H1 (cell line): ENCODE data around the gene NAALADL1. TPM values are rescaled to one million over a fixed set of nuclear protein-coding genes. Genes with fewer than 3 reads are reported as not detected.

Experiments used
- CTCF ChIA-PET: fragments of 300-600 bp; sonication (Branson Sonifier 250); formaldehyde crosslinking; loops from one replicate; lab custom pipeline; 2021; ENCODE audit not compliant: partially characterized antibody; lab: Charles Lee
- POLR2A ChIA-PET: fragments of 300-600 bp; sonication (Branson Sonifier 250); formaldehyde crosslinking; loops from one replicate; lab custom pipeline; 2021; ENCODE audit warnings: inconsistent platforms; ENCODE audit not compliant: partially characterized antibody; lab: Charles Lee
- DNase-seq, 2 experiments: peaks; one replicate each; pipeline versions ENCODE4 v3.0.0 to v3.0.0-alpha.2; 2010 to 2022; ENCODE audit warnings: low spot score in 2 of 2, low read depth in 1 of 2, mixed read lengths in 1 of 2
- FAIRE-seq: peaks from 2 replicates; lab custom pipeline; 2011; peaks lifted over from hg19 to GRCh38; lab: Jason Lieb, UNC
- H2AFZ ChIP-seq: 2 replicates; pipeline ENCODE4 v1.8.1; 2012; ENCODE audit warnings: low read length, inconsistent platforms
- H2AK5ac ChIP-seq: 2 replicates; pipeline ENCODE4 v1.6.1; 2013; ENCODE audit warnings: low read depth, low read length
- H2BK120ac ChIP-seq: replicated peaks from 2 replicates; pipeline ENCODE3; 2013; ENCODE audit warnings: low read depth, low read length, inconsistent platforms
- H2BK12ac ChIP-seq: 2 replicates; pipeline ENCODE4 v1.6.1; 2013; ENCODE audit warnings: low read depth, low read length
- H2BK15ac ChIP-seq: 2 replicates; pipeline ENCODE4 v1.6.1; 2013; ENCODE audit warnings: low read length
- H2BK20ac ChIP-seq: 2 replicates; pipeline ENCODE4 v1.6.1; 2013; ENCODE audit warnings: low read length
- H2BK5ac ChIP-seq: 2 replicates; pipeline ENCODE4 v1.6.1; 2013; ENCODE audit warnings: low read depth, low read length
- H3K14ac ChIP-seq: 2 replicates; pipeline ENCODE4 v1.6.1; 2013; ENCODE audit warnings: inconsistent platforms; ENCODE audit not compliant: insufficient read length
- H3K18ac ChIP-seq: 2 replicates; pipeline ENCODE4 v1.6.1; 2013; ENCODE audit warnings: low read length; ENCODE audit errors: extremely low read depth
- H3K23ac ChIP-seq: 2 replicates; pipeline ENCODE4 v1.6.1; 2013; ENCODE audit warnings: inconsistent platforms; ENCODE audit not compliant: insufficient read length
- H3K23me2 ChIP-seq: 2 replicates; pipeline ENCODE4 v1.6.1; 2013; ENCODE audit warnings: low read depth, low read length
- H3K27ac ChIP-seq: 2 replicates; pipeline ENCODE4 v1.6.1; 2011; ENCODE audit warnings: low read depth, low read length, inconsistent platforms
- H3K27me3 ChIP-seq, 4 experiments: replicated peaks in 1 of 4; 1 replicate in 1 of 4; 2 replicates in 3 of 4; pipeline versions ENCODE4 v1.6.1 to v1.8.1; 2011 to 2013; ENCODE audit warnings: low read length in 3 of 4, mild to moderate bottlenecking in 3 of 4, inconsistent platforms in 2 of 4, mixed read lengths in 2 of 4, moderate library complexity in 1 of 4; ENCODE audit not compliant: control insufficient read depth in 3 of 4, insufficient read depth in 3 of 4; ENCODE audit errors: extremely low read depth in 1 of 4
- H3K36me3 ChIP-seq, 4 experiments: 2 replicates each; pipeline versions ENCODE4 v1.6.1 to v1.8.1; 2011 to 2013; ENCODE audit warnings: mild to moderate bottlenecking in 4 of 4, low read length in 3 of 4, moderate library complexity in 2 of 4, control low read depth in 1 of 4, inconsistent platforms in 1 of 4; ENCODE audit not compliant: insufficient read depth in 4 of 4, control insufficient read depth in 2 of 4
- H3K4ac ChIP-seq: replicated peaks from 2 replicates; pipeline ENCODE3; 2013; ENCODE audit warnings: low read length, low read depth, mixed read lengths, inconsistent platforms; ENCODE audit not compliant: insufficient read length
- H3K4me1 ChIP-seq, 4 experiments: replicated peaks in 1 of 4; 1 replicate in 1 of 4; 2 replicates in 3 of 4; pipeline versions ENCODE4 v1.6.1 to v1.8.1; 2011 to 2013; ENCODE audit warnings: low read length in 3 of 4, inconsistent platforms in 2 of 4, mixed read lengths in 1 of 4; ENCODE audit not compliant: insufficient read depth in 4 of 4, control insufficient read depth in 3 of 4
- H3K4me2 ChIP-seq, 2 experiments: 2 replicates each; pipeline versions ENCODE4 v1.6.1 to v1.8.1; 2011 to 2013; ENCODE audit warnings: low read depth in 2 of 2, low read length in 2 of 2, control low read depth in 1 of 2, inconsistent platforms in 1 of 2, mild to moderate bottlenecking in 1 of 2; ENCODE audit not compliant: insufficient read depth in 1 of 2
- H3K4me3 ChIP-seq, 4 experiments: fragments of 200-600, 300-600 bp in 1 of 4; sonication (generic), shearing (Covaris generic), sonication (Bioruptor Twin) in 1 of 4; 2 replicates each; pipeline versions ENCODE4 v1.5.1 to v1.8.1; 2011 to 2016; ENCODE audit warnings: low read length in 4 of 4, low read depth in 3 of 4, control low read depth in 2 of 4, inconsistent platforms in 2 of 4, mild to moderate bottlenecking in 2 of 4, mixed read lengths in 1 of 4, moderate library complexity in 1 of 4; ENCODE audit not compliant: insufficient read depth in 2 of 4; ENCODE audit errors: extremely low read depth in 1 of 4
- H3K56ac ChIP-seq: replicated peaks from 2 replicates; pipeline ENCODE3; 2013; ENCODE audit warnings: low read depth, mild to moderate bottlenecking, mixed read lengths, low read length, inconsistent platforms; ENCODE audit not compliant: insufficient read length
- H3K79me1 ChIP-seq: 2 replicates; pipeline ENCODE4 v1.6.1; 2013; ENCODE audit warnings: low read depth, low read length, control low read depth
- H3K79me2 ChIP-seq, 2 experiments: 2 replicates each; pipeline versions ENCODE4 v1.6.1 to v1.8.1; 2012 to 2013; ENCODE audit warnings: low read length in 2 of 2, mild to moderate bottlenecking in 2 of 2, inconsistent platforms in 1 of 2; ENCODE audit not compliant: insufficient read depth in 2 of 2, control insufficient read depth in 1 of 2
- H3K9ac ChIP-seq, 4 experiments: replicated peaks in 1 of 4; 1 replicate in 1 of 4; 2 replicates in 3 of 4; pipeline versions ENCODE4 v1.6.1 to v1.8.1; 2011 to 2013; ENCODE audit warnings: low read depth in 3 of 4, low read length in 3 of 4, control low read depth in 2 of 4, mild to moderate bottlenecking in 2 of 4, moderate library complexity in 2 of 4, inconsistent platforms in 1 of 4; ENCODE audit errors: extremely low read depth in 1 of 4
- H3K9me3 ChIP-seq, 2 experiments: 2 replicates each; pipeline versions ENCODE4 v1.6.1 to v1.8.1; 2012 to 2013; ENCODE audit warnings: mild to moderate bottlenecking in 2 of 2, moderate library complexity in 2 of 2, control low read depth in 1 of 2, inconsistent platforms in 1 of 2, low read depth in 1 of 2, low read length in 1 of 2, mixed read lengths in 1 of 2; ENCODE audit not compliant: insufficient read depth in 2 of 2
- H4K20me1 ChIP-seq, 2 experiments: replicated peaks in 1 of 2; 2 replicates each; pipeline versions ENCODE3 to v1.8.1; 2011 to 2013; ENCODE audit warnings: inconsistent platforms in 2 of 2, low read length in 2 of 2, mild to moderate bottlenecking in 1 of 2; ENCODE audit not compliant: insufficient read depth in 2 of 2, control insufficient read depth in 1 of 2
- H4K5ac ChIP-seq: 2 replicates; pipeline ENCODE4 v1.6.1; 2013; ENCODE audit warnings: low read length, low read depth, mixed read lengths, inconsistent platforms; ENCODE audit not compliant: insufficient read length
- H4K8ac ChIP-seq: 2 replicates; pipeline ENCODE4 v1.8.0; 2013; ENCODE audit warnings: mild to moderate bottlenecking, moderate library complexity, low read length, inconsistent platforms; ENCODE audit not compliant: insufficient read depth; ENCODE audit errors: extremely low read depth
- H4K91ac ChIP-seq: replicated peaks from 2 replicates; pipeline ENCODE3; 2013; ENCODE audit warnings: low read length, mixed read lengths, inconsistent platforms; ENCODE audit not compliant: insufficient read length
- ASH2L ChIP-seq: fragments of 200-600, 300-600 bp; sonication (generic); IDR thresholded peaks from one replicate; pipeline ENCODE4 v1.7.1; 2017; ENCODE audit warnings: low read length
- BACH1 ChIP-seq: IDR thresholded peaks from 2 replicates; pipeline ENCODE4 v1.6.1; 2012; ENCODE audit warnings: low read length, improper control_type of control experiment
- CBX5 ChIP-seq: fragments of 300-800, 300-1000 bp; sonication (generic); IDR thresholded peaks from 2 replicates; pipeline ENCODE4 v1.7.1; 2016; ENCODE audit warnings: antibody characterized with exemption, low read length, low read depth
- CTBP2 ChIP-seq: IDR thresholded peaks from 2 replicates; pipeline ENCODE4 v1.7.0; 2011; ENCODE audit warnings: borderline replicate concordance, mild to moderate bottlenecking, moderate library complexity, mixed read lengths, low read length; ENCODE audit not compliant: insufficient read depth, insufficient read length
- EGR1 ChIP-seq: IDR thresholded peaks from 2 replicates; pipeline ENCODE4 v1.6.1; 2011; ENCODE audit warnings: low read depth, low read length, borderline replicate concordance
- HDAC6 ChIP-seq: IDR thresholded peaks from one replicate; pipeline ENCODE4 v1.7.1; 2012; ENCODE audit warnings: low read depth, mild to moderate bottlenecking, inconsistent platforms, low read length, moderate library complexity
- MAFK ChIP-seq: IDR thresholded peaks from 2 replicates; pipeline ENCODE4 v1.6.1; 2012; ENCODE audit warnings: low read depth, mild to moderate bottlenecking, improper control_type of control experiment, low read length
- POU5F1 ChIP-seq: IDR thresholded peaks from 2 replicates; pipeline ENCODE4 v1.6.1; 2011; ENCODE audit warnings: low read depth, mild to moderate bottlenecking, low read length, moderate library complexity
- RNF2 ChIP-seq: fragments of 200-900, 300-1000 bp; sonication (generic); IDR thresholded peaks from 2 replicates; pipeline ENCODE4 v1.7.1; 2016; ENCODE audit warnings: borderline replicate concordance, low read depth, mild to moderate bottlenecking, antibody characterized with exemption, low read length; ENCODE audit not compliant: poor library complexity, severe bottlenecking; ENCODE audit errors: missing control alignments
- TAF7 ChIP-seq: optimal IDR thresholded peaks from 2 replicates; pipeline ENCODE3; 2011; ENCODE audit warnings: low read depth, mild to moderate bottlenecking, inconsistent platforms, low read length, moderate library complexity, borderline replicate concordance
- ZNF274 ChIP-seq: IDR thresholded peaks from 2 replicates; pipeline ENCODE4 v1.7.0; 2012; ENCODE audit warnings: low read length, borderline replicate concordance; ENCODE audit errors: extremely low read depth
- WGBS, 2 experiments: shearing (Covaris generic) in 1 of 2; methylation state at CpG; one replicate each; pipeline versions ENCODE4 v1.1.6 to v1.1.7; 2013 to 2015; ENCODE audit warnings: low lambda C conversion rate in 2 of 2, mixed read lengths in 2 of 2, inconsistent platforms in 1 of 2, low coverage in 1 of 2, missing lambda C conversion rate in 1 of 2; ENCODE audit not compliant: insufficient replicate concordance in 2 of 2, insufficient coverage in 1 of 2, insufficient read length in 1 of 2; ENCODE audit errors: extremely low coverage in 1 of 2, missing lambda C conversion rate in 1 of 2; 5-methylcytosine and 5-hydroxymethylcytosine counted together
- polyA plus RNA-seq, 7 experiments: library from polyadenylated mRNA; depleted of rRNA in 3 of 7; stranded (reverse) in 5 of 7; unstranded in 2 of 7; fragments of >200 nt in 5 of 7; fragments of 200-250 nt in 2 of 7; gene quantifications; 1 replicate in 5 of 7; 2 replicates in 1 of 7; 4 replicates in 1 of 7; pipeline versions ENCODE4 v1.2.1 to v1.2.3, GENCODE V29; 2011 to 2013; ENCODE audit warnings: missing spikeins in 2 of 7, mixed read lengths in 2 of 7
- total RNA-seq: library from RNA; stranded (reverse); fragmentation: NEBNext Ultra II Directional; extraction: Animal tissue kit (Norgen Biotek cat#: 25700); gene quantifications from 2 replicates; pipeline ENCODE4 v1.2.1, GENCODE V29; 2021
- TF ChIP-seq, protein P1 (sequence below): IDR thresholded peaks from 2 replicates; pipeline ENCODE4 v1.6.1; 2012; ENCODE audit warnings: inconsistent platforms

Gene NAALADL1
- total and polyA plus RNA-seq, 2 of the 8 experiments (the other 6 are each of a cell fraction or from before 2014, with no cell fraction given) = 7.5 to 9.9 TPM

DNA sequence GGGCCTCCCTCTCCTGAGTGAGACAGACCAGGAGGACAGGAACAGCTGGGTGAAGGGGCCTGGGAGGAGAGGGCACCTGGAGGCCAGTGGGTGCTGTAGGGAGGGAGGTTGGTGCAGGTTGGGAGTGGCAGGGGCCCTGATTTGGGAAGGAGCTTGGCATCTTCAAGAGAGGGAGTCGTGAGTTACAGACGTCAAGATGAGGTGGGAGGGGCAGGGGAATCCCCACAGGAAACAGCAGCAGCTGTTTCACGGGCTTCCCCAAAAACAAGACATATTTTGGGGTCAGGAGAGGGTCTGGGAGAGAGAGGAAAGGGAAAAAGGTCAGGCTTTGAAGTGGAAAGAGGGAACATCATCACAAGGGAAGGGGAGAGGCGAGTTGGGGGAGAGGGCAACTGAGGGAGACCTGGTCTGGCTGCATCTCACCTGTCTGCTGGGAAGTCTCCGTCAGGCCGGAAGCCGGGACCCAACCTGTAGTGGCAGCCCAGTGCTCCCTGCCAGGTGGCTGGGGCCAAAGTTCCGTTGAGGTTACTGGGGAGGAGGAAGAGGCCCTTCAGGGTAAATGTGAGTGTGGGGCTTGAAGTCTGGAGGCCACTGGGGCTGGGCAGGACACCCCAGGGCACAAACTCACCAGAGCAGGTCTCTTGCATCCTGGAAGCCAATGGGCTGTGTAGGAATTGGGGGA is 4.4 kb downstream of the NAALADL1 start:
- H3K27ac ChIP-seq = no peak overlapping the region
- H2AFZ ChIP-seq = no peak overlapping the region
- no peaks in the 10 kb centered on the region for H3K79me1 ChIP-seq
- no peaks in the 10 kb centered on the region for H3K9me3 ChIP-seq
- H3K14ac ChIP-seq = no peak overlapping the region
- H2BK20ac ChIP-seq = no peak overlapping the region
- DNase-seq = no peak
- peak overlapping the region; percentile 11; the same call in 1 of the 2 replicates for H4K8ac ChIP-seq
- no peaks in the 10 kb centered on the region for H3K79me2 ChIP-seq
- H3K27me3 ChIP-seq = no peaks in the 10 kb centered on the region; a peak in 2 of 7 replicates
- no peaks in the 10 kb centered on the region for H4K20me1 ChIP-seq
- WGBS, 2 experiments = 79% methylated on average over 8 of the region's 8 CpGs; no CpG with 5 or more reads in 1 of the 2 experiments
- ChIA-PET POLR2A (interaction anchor here (0.6 to 1.6 kb wide), 8 partner anchors 8 to 45 kb away, joined by 3 to 6 read pairs (median 3); partner anchors contain the start of genes SAC3D1 and VPS51), CTCF (interaction anchor here (0.9 to 1.6 kb wide), 4 partner anchors 9 to 46 kb away, joined by 3 to 6 read pairs (median 4); no protein-coding TSS in a partner anchor)
- no peaks in the 10 kb centered on the region for H3K23me2 ChIP-seq
- no peak overlapping the region for H2BK12ac ChIP-seq
- no peak for FAIRE-seq
- no peaks in the 10 kb centered on the region for H3K4me1 ChIP-seq
- H3K4me2 ChIP-seq = no peak overlapping the region
- H3K9ac ChIP-seq = no peak overlapping the region
- no peak overlapping the region for H3K23ac ChIP-seq
- H2BK15ac ChIP-seq = no peak overlapping the region
- no peak overlapping the region for H3K4ac ChIP-seq
- no peak overlapping the region for H2AK5ac ChIP-seq
- H3K4me3 ChIP-seq = no peak overlapping the region
- H3K18ac ChIP-seq = no peak overlapping the region
- no peaks in the 10 kb centered on the region for H3K36me3 ChIP-seq
- no peak overlapping the region for H4K91ac ChIP-seq
- H4K5ac ChIP-seq = no peak overlapping the region
- no peak overlapping the region for H3K56ac ChIP-seq
- H2BK5ac ChIP-seq = no peak overlapping the region; the same call in 1 of the 2 replicates
- no peak overlapping the region for H2BK120ac ChIP-seq
- TF ChIP-seq RNF2 (no peak), MAFK (no peak), CTBP2 (no peak), BACH1 (no peak), TAF7 (no peak), ZNF274 (no peak), CBX5 (no peak), POU5F1 (no peak), EGR1 (no peak), HDAC6 (no peak), ASH2L (no peak)
- TF ChIP-seq, protein P1, sequence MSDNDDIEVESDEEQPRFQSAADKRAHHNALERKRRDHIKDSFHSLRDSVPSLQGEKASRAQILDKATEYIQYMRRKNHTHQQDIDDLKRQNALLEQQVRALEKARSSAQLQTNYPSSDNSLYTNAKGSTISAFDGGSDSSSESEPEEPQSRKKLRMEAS = no peak
